Right ventricle myocardium superior (tissue), 1 donor: ENCODE data around the gene ENOPH1. TPM values are rescaled to one million over a fixed set of nuclear protein-coding genes. Genes with fewer than 3 reads are reported as not detected.

Experiments
- ATAC-seq: fragments of 200-7000 bp; cut with Tn5 transposase; one replicate; pipeline ENCODE4 v1.9.1; 2020; ENCODE audit warnings: mild to moderate bottlenecking; ENCODE audit not compliant: poor library complexity
- DNase-seq: peaks from one replicate; pipeline ENCODE4 v3.0.0-alpha.2; 2020
- intact Hi-C: fragments of 100-400 bp; cut with DNase I; formaldehyde crosslinking; loops from one replicate; pipeline ENCODE4 v1.11.2; 2022
- total RNA-seq: library from RNA; stranded (reverse); fragmentation: NEBNext Ultra II Directional; extraction: Animal tissue kit (Norgen Biotek cat#: 25700); gene quantifications from one replicate; pipeline ENCODE4 v1.2.1, GENCODE V29; 2021
- donor health status: DM: no; HTN: yes; CAD: no; lungs with severe emphysema.

ENOPH1 gene
- total RNA-seq, 1 donor from 2014 or later = 12.8 TPM

GRCh38 chr4:82422616-82423015 lies 7.8 kb upstream of the ENOPH1 start:
- intact Hi-C loops = no loop called here
- ATAC-seq = no peak

GRCh38 chr4:82423245-82424054 lies 6.9 kb upstream of the ENOPH1 start:
- intact Hi-C loops = no loop called here
- no peak for ATAC-seq
- no peak for DNase-seq

More at GRCh38 chr4:82422616-82423015, 7.8 kb upstream of the ENOPH1 start:
- no peak for DNase-seq

- ATAC-seq = no peak
- intact Hi-C loops = no loop called here
- no peak for DNase-seq
Observed at GRCh38 chr4:82425478-82425877, 4.9 kb upstream of the ENOPH1 start.

- ATAC-seq (no peak), DNase-seq (no peak)
- intact Hi-C loops = no loop called here
Observed at GRCh38 chr4:82428526-82428968, 1.8 kb upstream of the ENOPH1 start.

- intact Hi-C loops = no loop called here
- DNase-seq (peak; percentile 96), ATAC-seq (peak; percentile 89)
Observed at GRCh38 chr4:82428969-82429727, 1.2 kb upstream of the ENOPH1 start.

- DNase-seq (no peak), ATAC-seq (peak; percentile 7)
- intact Hi-C loops = loop anchor here (2.0 to 10.0 kb wide), 3 partner anchors 55 to 465 kb away; partner anchors contain the start of gene SEC31A
Observed at GRCh38 chr4:82429728-82430192, 630 bp upstream of the ENOPH1 start.

- no peak for DNase-seq
- ATAC-seq = no peak
- intact Hi-C loops = loop anchor here (2.0 to 10.0 kb wide), 3 partner anchors 56 to 464 kb away; partner anchors contain the start of gene SEC31A
Observed at GRCh38 chr4:82430964-82431745, 765 bp downstream of the ENOPH1 start.

GRCh38 chr4:82431831-82432230 lies 1.4 kb downstream of the ENOPH1 start:
- intact Hi-C loops = loop anchor here (2.0 to 10.0 kb wide), 3 partner anchors 57 to 463 kb away; partner anchors contain the start of gene SEC31A
- ATAC-seq (no peak), DNase-seq (no peak)

GRCh38 chr4:82432596-82432995 lies 2.2 kb downstream of the ENOPH1 start:
- DNase-seq = no peak
- intact Hi-C loops = loop anchor here (10.0 kb wide), 2 partner anchors 148 to 462 kb away; partner anchors contain the start of gene SEC31A
- ATAC-seq = no peak

GRCh38 chr4:82433791-82434190 lies 3.4 kb downstream of the ENOPH1 start:
- DNase-seq = no peak
- intact Hi-C loops = loop anchor here (10.0 kb wide), 2 partner anchors 149 to 461 kb away; partner anchors contain the start of gene SEC31A
- ATAC-seq = no peak

GRCh38 chr4:82434949-82435348 lies 4.6 kb downstream of the ENOPH1 start:
- ATAC-seq = no peak
- intact Hi-C loops = loop anchor here (10.0 kb wide), 2 partner anchors 150 to 460 kb away; partner anchors contain the start of gene SEC31A
- no peak for DNase-seq

- ATAC-seq (no peak), DNase-seq (no peak)
- intact Hi-C loops = loop anchor here (10.0 kb wide), 2 partner anchors 151 to 459 kb away; partner anchors contain the start of gene SEC31A
Observed at GRCh38 chr4:82436130-82436529, 5.7 kb downstream of the ENOPH1 start.

GRCh38 chr4:82436780-82437179 lies 6.4 kb downstream of the ENOPH1 start:
- ATAC-seq (no peak), DNase-seq (no peak)
- intact Hi-C loops = loop anchor here (10.0 kb wide), 2 partner anchors 152 to 458 kb away; partner anchors contain the start of gene SEC31A

- intact Hi-C loops = loop anchor here (10.0 kb wide), 2 partner anchors 153 to 457 kb away; partner anchors contain the start of gene SEC31A
- DNase-seq (no peak), ATAC-seq (no peak)
Observed at GRCh38 chr4:82437285-82438005, 7.1 kb downstream of the ENOPH1 start.

- ATAC-seq = no peak
- DNase-seq = no peak
- intact Hi-C loops = loop anchor here (10.0 kb wide), 2 partner anchors 154 to 456 kb away; partner anchors contain the start of gene SEC31A
Observed at GRCh38 chr4:82439088-82439487, 8.7 kb downstream of the ENOPH1 start.

GRCh38 chr4:82447886-82448285 lies 17.5 kb downstream of the ENOPH1 start:
- no peak for DNase-seq
- intact Hi-C loops = no loop called here
- ATAC-seq = no peak

- no peak for ATAC-seq
- no peak for DNase-seq
- intact Hi-C loops = no loop called here
Observed at GRCh38 chr4:82450966-82451755, 20.8 kb downstream of the ENOPH1 start.
